Spinal cord (tissue), 10 donors: ENCODE results near the gene MAS1L. TPM values are rescaled to one million over a fixed set of nuclear protein-coding genes. Genes with fewer than 3 reads are reported as not detected.

Experiments used
- DNase-seq, 6 donors: peaks; one replicate each; pipeline versions ENCODE4 v3.0.0 to v3.0.0-alpha.2; 2013 to 2015; ENCODE audit warnings: low spot score in 6 of 6, low read depth in 4 of 6
- H3K27ac ChIP-seq: one replicate; pipeline ENCODE4 v1.5.1; 2013; ENCODE audit warnings: low read depth, low read length, control low read depth
- H3K27me3 ChIP-seq: one replicate; pipeline ENCODE4 v1.6.1; 2013; ENCODE audit warnings: low read length; ENCODE audit not compliant: control insufficient read depth, insufficient read depth
- H3K36me3 ChIP-seq: one replicate; pipeline ENCODE4 v1.6.1; 2013; ENCODE audit warnings: low read length; ENCODE audit not compliant: control insufficient read depth, insufficient read depth
- H3K4me1 ChIP-seq: one replicate; pipeline ENCODE4 v1.6.1; 2013; ENCODE audit warnings: low read length; ENCODE audit not compliant: control insufficient read depth, insufficient read depth
- H3K4me3 ChIP-seq: one replicate; pipeline ENCODE4 v1.5.1; 2013; ENCODE audit warnings: low read depth, low read length, control low read depth
- H3K9me3 ChIP-seq: one replicate; pipeline ENCODE4 v1.6.1; 2013; ENCODE audit warnings: low read length; ENCODE audit not compliant: control insufficient read depth, insufficient read depth
- WGBS: methylation state at CpG from one replicate; pipeline ENCODE4 v1.1.5; 2013; ENCODE audit warnings: missing lambda C conversion rate; ENCODE audit not compliant: insufficient coverage; 5-methylcytosine and 5-hydroxymethylcytosine counted together
- polyA plus RNA-seq, 2 donors: library from polyadenylated mRNA; unstranded; fragments of 120-200 nt; gene quantifications; one replicate each; pipeline ENCODE4 v1.2.1, GENCODE V29; 2013; ENCODE audit not compliant: insufficient read length in 2 of 2
- total RNA-seq, 2 donors: library from RNA; depleted of rRNA in 1 of 2; stranded (reverse); fragments of 120-200 nt in 1 of 2; fragments of >200 nt in 1 of 2; gene quantifications; one replicate each; pipeline versions ENCODE4 v1.2.3 to v1.2.4, GENCODE V29; 2013 to 2014
- donor health status: healthy.

MAS1L gene
- total and polyA plus RNA-seq, 4 donors, result not detected

GRCh38 chr6:29474996-29475395 is 12.8 kb downstream of the MAS1L start:
- no peaks in the 10 kb centered on the region for H3K9me3 ChIP-seq
- no peaks in the 10 kb centered on the region for H3K36me3 ChIP-seq
- DNase-seq, result no peak
- no peaks in the 10 kb centered on the region for H3K4me1 ChIP-seq
- no peak overlapping the region for H3K27ac ChIP-seq
- 75% methylated on average over 2 of the region's 2 CpGs for WGBS
- H3K27me3 ChIP-seq, result no peaks in the 10 kb centered on the region
- H3K4me3 ChIP-seq, result no peak overlapping the region

GRCh38 chr6:29466241-29466640 is 21.5 kb downstream of the MAS1L start:
- no peaks in the 10 kb centered on the region for H3K36me3 ChIP-seq
- H3K4me1 ChIP-seq, result no peaks in the 10 kb centered on the region
- no peak overlapping the region for H3K27ac ChIP-seq
- no peak overlapping the region for H3K4me3 ChIP-seq
- 65% methylated on average over 4 of the region's 6 CpGs for WGBS
- H3K27me3 ChIP-seq, result no peaks in the 10 kb centered on the region
- DNase-seq, result no peak
- no peaks in the 10 kb centered on the region for H3K9me3 ChIP-seq

GRCh38 chr6:29465801-29466200 is 22.0 kb downstream of the MAS1L start:
- H3K4me1 ChIP-seq, result no peaks in the 10 kb centered on the region
- H3K27ac ChIP-seq, result no peak overlapping the region
- no peaks in the 10 kb centered on the region for H3K27me3 ChIP-seq
- no peak for DNase-seq
- H3K9me3 ChIP-seq, result no peaks in the 10 kb centered on the region
- H3K36me3 ChIP-seq, result no peaks in the 10 kb centered on the region
- whole genome bisulfite sequencing, result no CpG with 5 or more reads among the region's 2 CpGs
- no peak overlapping the region for H3K4me3 ChIP-seq

GRCh38 chr6:29465279-29465678 is 22.5 kb downstream of the MAS1L start:
- Histone ChIP-seq H3K4me1 (no peaks in the 10 kb centered on the region), H3K27ac (no peak overlapping the region), H3K4me3 (no peak overlapping the region), H3K9me3 (no peaks in the 10 kb centered on the region), H3K27me3 (no peaks in the 10 kb centered on the region), H3K36me3 (no peaks in the 10 kb centered on the region)
- 74% methylated on average over 2 of the region's 2 CpGs for WGBS
- DNase-seq, result no peak

GRCh38 chr6:29462022-29462421 is 25.7 kb downstream of the MAS1L start:
- no peak for DNase-seq
- Histone ChIP-seq H3K27me3 (no peaks in the 10 kb centered on the region), H3K4me3 (no peak overlapping the region), H3K36me3 (no peaks in the 10 kb centered on the region), H3K27ac (no peak overlapping the region), H3K9me3 (no peaks in the 10 kb centered on the region), H3K4me1 (no peaks in the 10 kb centered on the region)
- 90% methylated on average over 5 of the region's 6 CpGs for WGBS

GRCh38 chr6:29461021-29461814 is 26.5 kb downstream of the MAS1L start:
- Histone ChIP-seq H3K4me3 (no peak overlapping the region), H3K4me1 (no peaks in the 10 kb centered on the region), H3K9me3 (no peaks in the 10 kb centered on the region), H3K27ac (no peak overlapping the region), H3K36me3 (no peaks in the 10 kb centered on the region), H3K27me3 (no peaks in the 10 kb centered on the region)
- DNase-seq, result no peak
- no CpG with 5 or more reads among the region's 5 CpGs for WGBS

- no CpG with 5 or more reads among the region's 2 CpGs for WGBS
- H3K27ac ChIP-seq, result no peak within 1 kb of the TSS
- no peak for DNase-seq
Measured at GRCh38 chr6:29456971-29457370, 30.8 kb downstream of the MAS1L start, which contains the start of the genes OR11A1 and OR2H1. OR11A1 (minus strand) TSS chr6:29457071; CDS start chr6:29427641, 29,430 bp downstream. OR2H1 (plus strand) TSS chr6:29457155; CDS start chr6:29461770, 4,615 bp downstream.

GRCh38 chr6:29451471-29452193 is 36.1 kb downstream of the MAS1L start:
- Histone ChIP-seq H3K4me1 (no peaks in the 10 kb centered on the region), H3K36me3 (no peaks in the 10 kb centered on the region), H3K4me3 (no peak overlapping the region), H3K27ac (no peak overlapping the region), H3K27me3 (no peaks in the 10 kb centered on the region), H3K9me3 (no peaks in the 10 kb centered on the region)
- 60% methylated on average over 1 of the region's 3 CpGs for WGBS
- no peak for DNase-seq

More at GRCh38 chr6:29456971-29457370, 30.8 kb downstream of the MAS1L start, which contains the start of the genes OR11A1 and OR2H1:
- Histone ChIP-seq H3K9me3 (no peaks in the 10 kb centered on the region), H3K4me1 (no peaks in the 10 kb centered on the region), H3K36me3 (no peaks in the 10 kb centered on the region), H3K4me3 (no peak within 1 kb of the TSS), H3K27me3 (no peaks in the 10 kb centered on the region)

GRCh38 chr6:29447670-29448069 is 40.1 kb downstream of the MAS1L start:
- no peaks in the 10 kb centered on the region for H3K9me3 ChIP-seq
- no peak for DNase-seq
- WGBS, result 100% methylated on average over 1 of the region's 1 CpG
- no peaks in the 10 kb centered on the region for H3K4me1 ChIP-seq
- no peak overlapping the region for H3K27ac ChIP-seq
- no peaks in the 10 kb centered on the region for H3K36me3 ChIP-seq
- no peaks in the 10 kb centered on the region for H3K27me3 ChIP-seq
- no peak overlapping the region for H3K4me3 ChIP-seq
